HG02884 (cell line): Measurements from ENCODE around the gene PDILT.

Source experiments
- ATAC-seq: cut with Tn5 transposase; IDR thresholded peaks from one replicate; pipeline ENCODE4 v1.9.1; 2021; ENCODE audit warnings: mild to moderate bottlenecking, moderate library complexity; ENCODE audit not compliant: unreplicated experiment

The PDILT gene

DNA sequence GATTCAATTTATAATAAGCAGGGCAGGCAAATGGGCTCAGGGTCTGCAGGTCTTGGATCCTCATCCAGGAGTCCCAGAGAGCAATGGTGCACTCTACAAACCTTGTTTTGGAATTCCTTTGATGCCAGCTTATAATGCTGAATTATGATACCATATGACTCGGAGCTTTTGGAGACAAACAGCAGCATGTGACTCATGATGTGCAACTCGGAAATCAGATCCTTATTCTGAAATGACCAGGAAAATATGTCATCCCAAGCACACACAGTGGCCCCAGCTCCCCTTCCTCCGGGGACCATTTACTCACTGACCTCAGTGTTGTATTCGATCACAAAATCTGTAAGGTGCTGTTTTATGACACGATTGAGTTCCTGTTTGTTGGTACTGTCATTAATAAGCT lies 31.8 kb downstream of the PDILT start:
- ATAC-seq: no peak

DNA sequence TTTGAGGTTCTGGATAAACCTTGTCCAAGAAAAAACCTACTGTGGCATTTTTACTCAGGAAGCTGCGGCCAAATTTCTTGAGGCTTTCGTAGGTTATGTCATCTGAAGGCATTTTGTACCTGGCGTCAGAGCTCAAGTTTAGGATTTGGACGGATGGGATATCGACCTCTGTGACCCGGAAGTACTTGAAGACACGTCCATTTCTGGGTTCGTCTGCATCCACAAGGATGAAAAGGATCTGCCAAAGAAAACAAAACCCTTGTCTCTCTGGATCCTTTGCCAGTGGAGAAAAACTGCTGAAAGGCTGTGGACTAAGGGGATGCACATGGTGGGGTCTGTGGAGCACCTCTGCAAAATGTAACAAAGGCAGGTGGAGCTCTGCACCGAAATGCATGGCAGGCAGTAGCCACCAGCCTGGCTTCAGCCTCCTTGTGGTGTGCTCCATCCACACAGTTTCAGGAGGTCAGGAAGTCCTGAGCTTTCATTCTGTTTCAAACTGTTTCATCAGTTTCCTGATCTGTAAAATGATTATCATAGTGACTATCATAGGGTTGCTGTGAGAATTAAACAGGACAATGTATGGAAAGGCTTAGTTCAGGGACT lies 35.0 kb downstream of the PDILT start:
- ATAC-seq: no peak

DNA sequence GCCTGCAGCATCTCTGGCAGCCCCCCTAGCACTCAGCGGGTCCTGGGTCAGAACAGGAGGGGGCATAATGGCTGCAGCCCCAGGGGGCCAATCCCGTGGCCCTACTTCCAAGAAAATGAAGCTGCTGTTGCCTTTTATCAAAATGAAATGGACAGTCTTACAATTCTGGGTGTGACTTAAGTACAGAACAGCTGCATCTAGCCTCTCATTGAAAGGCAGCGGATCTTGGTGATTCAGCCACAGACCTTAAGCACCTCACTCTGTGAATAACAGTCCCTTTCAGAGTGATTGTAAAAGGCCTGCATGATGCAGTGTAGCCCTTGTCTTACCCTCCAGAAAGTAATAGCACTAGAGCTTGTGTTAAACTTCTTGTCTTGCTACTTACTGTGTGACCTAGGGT lies 40.5 kb downstream of the PDILT start:
- no peak for ATAC-seq

DNA sequence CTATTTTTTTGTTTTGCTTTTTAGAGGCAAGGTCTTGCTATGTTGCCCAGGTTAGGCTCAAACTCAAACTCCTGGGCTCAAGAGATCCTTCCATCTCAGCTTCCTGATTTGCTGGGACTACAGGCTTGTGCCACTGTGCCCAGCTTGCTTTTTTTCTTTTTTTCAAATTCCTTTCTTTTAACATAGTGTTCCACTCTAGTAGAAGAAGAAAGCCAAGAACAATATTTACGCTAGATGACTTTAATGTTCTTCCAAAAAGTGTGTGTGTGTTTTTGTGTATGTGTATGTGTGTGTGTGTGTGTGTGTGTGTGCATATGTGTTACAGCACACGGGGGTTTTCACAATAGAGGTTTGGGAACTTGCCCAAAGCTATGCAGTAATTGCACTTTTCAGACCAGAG lies 41.3 kb downstream of the PDILT start:
- no peak for ATAC-seq

DNA sequence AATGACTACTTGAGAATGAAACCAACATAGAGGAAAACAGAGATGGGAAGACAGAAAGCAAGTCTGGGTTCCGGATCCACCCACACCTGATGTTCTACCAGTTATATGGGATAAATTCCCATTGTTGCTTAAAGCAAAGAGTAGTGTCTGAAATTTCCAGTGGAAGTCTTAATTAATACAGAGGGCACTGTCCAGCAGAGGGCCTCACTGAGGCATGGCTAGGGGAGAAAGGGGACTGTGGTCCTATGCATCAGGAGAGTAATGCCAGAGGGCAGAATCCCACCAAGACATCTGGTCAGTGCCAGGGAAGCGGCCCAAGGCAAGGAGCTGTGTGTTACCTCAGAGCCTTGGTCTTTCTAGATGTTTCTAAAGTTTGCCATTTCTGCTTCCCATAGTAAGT lies 44.5 kb downstream of the PDILT start:
- no peak for ATAC-seq

DNA sequence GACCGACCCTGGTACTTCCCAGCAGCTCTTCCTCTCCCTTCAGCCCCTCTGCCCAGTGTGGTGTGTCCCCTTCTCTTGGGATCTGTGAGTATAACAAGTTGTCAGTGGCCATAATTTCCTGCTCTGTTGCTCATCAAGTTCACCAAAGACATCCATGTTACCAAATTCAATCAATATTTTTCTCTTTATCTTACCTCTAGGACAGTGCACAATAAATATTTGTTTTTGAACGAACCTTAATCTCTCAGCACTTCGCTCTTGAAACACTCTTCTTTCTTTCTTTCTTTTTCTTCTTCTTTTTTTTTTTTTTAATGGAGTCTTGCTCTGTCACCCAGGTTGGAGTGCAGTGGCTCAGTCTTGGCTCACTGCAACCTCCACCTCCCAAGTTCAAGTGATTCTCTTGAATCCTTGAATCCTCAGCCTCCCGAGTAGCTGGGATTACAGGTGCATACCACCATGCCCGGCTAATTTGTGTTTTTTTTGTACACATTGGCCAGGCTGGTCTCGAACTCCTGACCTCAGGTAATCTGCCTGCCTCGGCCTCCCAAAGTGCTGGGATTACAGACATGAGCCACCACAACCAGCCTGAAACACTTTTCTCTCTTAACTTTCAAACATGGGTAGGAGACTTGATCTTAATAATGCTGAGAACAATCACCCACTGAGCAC lies 49.3 kb downstream of the PDILT start:
- ATAC-seq: no peak

DNA sequence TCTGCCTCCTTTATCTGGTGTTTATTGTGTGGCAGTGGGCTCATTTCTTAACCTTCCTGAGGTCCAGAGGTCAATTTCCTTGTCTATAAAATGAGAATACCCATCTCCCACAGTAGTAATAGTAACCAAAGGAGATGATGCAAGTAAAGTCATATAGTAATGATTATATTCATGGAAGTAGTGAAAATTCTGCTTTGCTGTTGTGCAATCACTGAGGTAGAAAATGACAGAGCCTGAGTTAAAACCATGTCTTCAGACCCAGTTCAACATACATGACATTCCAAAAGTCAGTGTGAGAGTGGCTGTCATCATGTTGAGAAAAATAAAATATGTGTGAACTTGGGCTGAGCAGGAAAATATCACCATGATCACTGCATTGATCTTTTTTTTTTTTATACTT lies 51.2 kb downstream of the PDILT start:
- ATAC-seq: no peak

DNA sequence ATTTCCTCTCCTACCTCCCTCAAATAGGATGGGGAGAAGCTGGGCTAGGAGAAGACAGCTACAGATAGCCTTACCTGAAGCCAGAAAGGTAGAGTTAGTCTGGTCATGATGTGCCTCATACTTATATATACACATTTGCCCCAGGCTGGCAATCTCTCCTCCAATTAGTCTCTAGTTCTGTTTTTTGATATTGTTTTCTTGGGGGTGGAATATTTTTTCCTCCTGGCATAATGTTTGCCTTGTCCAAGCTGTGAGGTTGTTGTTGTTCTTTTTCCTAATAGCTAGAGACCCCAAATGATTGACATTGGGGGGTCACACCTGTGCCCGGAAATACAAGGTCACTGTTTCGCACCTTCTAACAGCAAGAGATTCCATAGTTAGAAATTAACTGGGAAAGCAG lies 51.9 kb downstream of the PDILT start, which contains the start of gene UMOD:
TSS of gene UMOD (minus strand) at position 101 of the 400 bp plus-strand sequence. CDS start 1,978 bp downstream, outside the sequence.
- no peak for ATAC-seq

DNA sequence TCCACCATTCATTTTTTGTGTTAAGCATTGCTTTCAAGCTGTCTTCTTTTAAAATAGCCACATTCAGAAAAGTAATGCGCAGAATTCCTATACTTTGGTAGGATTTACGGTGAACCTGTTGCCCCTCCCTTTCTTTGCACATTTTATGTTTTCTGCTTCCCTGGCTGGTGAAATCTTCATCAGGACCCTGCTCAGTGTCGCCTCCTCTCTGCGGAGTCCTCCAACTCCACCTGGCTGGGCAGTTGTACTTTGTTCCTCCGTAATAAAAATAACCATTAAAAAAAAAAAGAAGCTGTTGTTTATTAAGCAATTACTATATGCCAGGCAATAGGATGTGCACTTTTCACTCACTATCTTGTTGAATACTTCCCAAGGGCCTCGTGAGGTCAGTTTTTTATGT lies 54.9 kb downstream of the PDILT start:
- ATAC-seq: no peak

DNA sequence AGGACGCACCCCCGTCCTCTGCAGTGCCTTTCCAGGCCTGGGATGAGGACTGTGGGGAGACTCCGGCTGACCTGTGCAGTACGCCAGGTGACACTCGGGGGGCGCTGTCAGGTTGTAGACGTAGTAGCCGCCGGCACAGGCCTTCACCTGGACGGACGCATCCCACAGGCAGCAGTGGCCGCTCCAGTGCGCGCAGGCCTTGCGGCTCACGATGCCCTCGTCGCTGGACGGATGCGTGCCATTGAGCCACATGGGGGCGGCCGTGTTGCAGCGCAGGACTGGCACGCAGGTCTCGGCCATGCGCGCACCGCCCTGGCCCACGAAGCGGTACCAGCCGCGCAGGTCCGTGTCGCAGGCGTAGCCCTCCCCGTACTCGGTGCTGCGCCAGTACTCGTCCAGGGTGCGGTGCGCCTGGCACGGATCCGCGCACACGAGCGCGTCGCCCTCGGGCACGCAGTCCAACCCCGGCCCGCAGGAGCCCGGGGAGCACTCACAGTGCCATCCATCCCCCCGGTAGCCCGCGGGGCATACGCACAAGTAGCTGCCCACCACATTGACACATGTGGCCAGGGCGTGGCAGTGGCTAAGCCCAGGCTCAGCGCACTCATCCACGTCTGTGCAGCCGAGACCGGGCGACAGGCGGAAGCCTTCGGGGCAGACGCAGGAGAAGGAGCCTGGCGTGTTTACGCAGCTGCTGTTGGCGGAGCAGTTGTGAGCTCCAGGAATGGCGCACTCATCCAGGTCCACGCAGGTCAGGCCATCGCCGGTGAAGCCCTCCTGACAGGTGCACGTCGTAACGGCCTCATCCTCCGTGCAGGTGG lies 56.0 kb downstream of the PDILT start:
- ATAC-seq: no peak

DNA sequence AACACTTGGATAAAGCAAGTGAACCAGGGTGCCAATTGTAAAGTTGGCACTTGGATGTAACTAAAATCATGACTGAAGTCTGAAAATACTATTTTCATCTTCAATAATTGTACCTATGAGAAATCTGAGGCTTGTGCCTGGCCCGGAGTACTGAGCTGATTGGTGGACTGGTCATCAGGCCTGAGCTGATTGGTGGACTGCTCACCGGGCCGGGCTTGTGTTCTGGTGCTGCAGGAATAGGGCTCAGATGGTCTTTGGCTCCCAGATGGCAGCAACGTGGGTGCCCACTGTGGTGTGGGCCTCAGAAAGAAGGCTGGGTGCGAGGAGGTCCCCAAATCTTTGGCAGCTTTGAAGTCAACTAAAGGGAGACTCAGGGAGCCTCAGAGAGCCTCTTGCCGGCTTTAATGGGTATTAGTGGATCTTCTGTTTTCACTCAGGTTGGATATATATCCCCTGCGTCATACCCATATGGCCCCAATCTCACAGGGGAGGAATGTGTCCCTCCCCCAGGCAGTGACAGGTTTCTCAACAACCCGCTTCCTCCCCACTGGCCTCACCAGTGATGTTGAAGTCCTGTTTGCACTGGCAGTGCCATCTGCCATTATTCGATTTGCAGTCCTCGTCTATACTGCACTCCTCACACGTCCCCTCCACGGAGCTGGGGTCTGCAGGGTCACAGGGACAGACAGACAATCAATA lies 56.7 kb downstream of the PDILT start:
- no peak for ATAC-seq

DNA sequence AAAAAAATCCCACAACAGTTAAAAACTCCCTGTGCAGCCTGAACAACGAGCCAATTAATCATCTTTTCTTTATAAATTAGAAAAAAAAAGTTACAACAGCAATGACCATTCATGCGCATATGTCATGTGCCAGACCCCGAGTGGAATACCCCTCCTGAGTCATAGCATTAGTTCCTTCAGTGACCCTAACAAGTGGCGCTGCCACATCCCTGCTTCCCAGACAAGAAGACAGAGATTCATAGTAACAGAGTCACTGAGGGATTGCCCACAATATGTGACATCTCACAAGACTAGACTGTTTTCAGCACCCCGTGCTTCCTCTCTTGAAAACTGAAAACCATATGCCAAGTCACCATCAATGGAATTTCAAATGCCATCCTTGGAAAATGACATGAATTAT lies 59.9 kb downstream of the PDILT start:
- no peak for ATAC-seq

DNA sequence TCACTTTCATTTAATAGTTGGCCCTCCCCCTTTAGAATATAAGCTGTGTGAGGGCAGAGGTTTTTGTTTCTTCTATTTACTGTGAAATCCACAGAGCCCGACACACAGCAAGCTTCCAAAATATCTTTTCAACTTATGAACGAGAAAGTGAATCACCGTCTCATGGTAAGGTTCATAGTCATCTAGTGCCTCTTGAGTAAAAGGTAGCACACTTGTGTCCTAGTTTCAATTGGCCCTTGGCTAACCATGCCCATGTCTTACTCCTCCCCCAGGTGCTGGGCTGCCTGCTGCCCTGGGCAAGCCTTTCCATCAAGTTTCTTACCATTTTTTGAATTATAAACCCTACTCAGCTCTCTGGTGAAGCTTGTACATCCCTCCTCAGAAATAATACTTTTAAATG lies 64.8 kb downstream of the PDILT start:
- ATAC-seq: no peak

DNA sequence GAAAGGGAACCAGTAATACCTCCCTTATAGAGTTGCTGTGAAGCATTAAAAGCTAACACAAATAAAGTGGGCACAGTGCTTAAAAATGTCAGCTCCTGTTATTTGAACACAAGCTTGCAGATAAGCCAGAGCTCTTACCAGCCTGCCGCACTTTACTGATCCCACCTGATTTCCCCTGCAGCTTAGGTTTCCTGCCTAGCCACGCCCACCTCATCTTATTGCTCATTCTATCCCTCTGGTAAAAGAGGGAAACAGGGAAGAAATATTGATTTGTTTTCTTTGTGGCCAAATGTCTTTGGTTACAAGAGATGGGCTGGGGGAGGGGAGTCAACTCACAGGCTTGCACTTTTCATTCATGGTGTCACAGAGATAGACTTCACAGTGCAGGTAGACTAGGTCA lies 67.6 kb downstream of the PDILT start:
- ATAC-seq: no peak

DNA sequence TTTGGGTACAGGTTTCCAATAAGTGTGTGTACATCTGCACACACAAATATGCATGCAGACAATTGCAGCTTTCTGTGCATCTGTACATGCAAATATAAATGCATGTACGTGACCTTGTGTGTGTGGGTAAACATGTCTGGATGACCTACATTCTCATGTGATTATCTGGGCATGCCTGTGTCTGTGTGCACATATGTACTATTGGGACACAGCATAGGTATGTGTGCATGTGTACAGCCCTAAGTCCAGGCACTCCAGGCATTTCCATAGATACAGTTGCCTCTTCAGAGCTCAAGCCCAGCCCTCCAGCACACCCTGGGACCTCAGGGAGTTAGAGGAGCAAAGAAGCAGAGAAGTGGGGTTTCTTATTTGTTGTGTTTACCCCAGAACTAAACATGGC lies 70.1 kb downstream of the PDILT start:
- no peak for ATAC-seq

DNA sequence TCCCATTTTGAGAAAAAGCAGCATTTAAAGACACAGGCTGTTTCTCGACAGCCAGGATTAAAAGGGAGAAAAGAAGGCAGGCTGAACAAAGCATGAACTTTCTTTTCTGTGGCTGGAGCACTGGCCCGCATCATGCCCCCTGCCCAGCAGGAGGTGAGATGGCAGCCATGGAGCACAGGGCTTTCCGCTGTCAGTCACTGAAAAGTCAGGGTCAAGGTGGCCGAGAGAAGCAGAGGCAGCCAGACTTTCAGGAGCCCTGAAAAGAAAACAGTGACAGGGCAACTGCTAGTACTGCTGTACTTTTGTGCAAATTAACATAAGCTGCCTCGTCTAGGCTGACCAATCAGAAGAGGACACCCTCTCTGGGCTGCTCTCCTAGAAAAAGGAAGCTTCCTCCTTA lies 71.4 kb downstream of the PDILT start:
- no peak for ATAC-seq

DNA sequence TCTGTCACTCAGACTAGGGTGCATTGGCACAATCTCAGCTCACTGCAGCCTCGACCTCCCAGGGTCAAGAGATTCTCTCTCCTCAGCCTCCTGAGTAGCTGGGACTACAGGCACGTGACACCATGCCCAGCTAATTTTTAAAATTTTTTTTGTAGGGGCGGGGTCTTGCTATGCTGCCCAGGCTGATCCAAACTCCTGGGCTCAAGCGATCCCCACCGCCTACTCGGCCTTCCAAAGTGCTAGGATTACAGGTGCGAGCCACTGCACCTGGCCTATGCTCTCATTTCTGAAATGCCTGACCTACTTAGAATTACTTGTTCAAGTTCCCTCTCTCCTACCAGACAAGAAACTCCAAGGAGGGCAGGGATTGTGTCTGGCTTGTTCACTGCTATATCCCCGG lies 72.1 kb downstream of the PDILT start:
- ATAC-seq: no peak

DNA sequence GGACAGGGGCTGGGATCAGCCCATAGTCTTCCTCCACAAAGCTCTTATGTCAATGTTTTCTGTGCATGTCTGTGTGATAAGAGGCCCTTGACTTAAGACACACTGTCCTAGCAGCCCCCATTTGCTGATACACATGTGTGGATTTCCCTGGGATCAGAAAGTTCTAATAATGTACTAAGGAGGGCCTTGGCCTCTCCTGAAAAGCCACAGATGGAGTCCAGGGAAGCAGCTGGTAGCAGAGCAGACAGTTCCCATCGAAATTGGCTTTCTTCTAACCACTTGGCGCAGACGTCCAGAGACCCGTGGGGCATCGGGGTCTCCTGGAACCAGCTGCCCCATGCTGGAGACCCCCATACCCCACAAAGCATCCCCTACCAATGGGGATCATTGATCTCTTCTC lies 72.9 kb downstream of the PDILT start:
- ATAC-seq: no peak

DNA sequence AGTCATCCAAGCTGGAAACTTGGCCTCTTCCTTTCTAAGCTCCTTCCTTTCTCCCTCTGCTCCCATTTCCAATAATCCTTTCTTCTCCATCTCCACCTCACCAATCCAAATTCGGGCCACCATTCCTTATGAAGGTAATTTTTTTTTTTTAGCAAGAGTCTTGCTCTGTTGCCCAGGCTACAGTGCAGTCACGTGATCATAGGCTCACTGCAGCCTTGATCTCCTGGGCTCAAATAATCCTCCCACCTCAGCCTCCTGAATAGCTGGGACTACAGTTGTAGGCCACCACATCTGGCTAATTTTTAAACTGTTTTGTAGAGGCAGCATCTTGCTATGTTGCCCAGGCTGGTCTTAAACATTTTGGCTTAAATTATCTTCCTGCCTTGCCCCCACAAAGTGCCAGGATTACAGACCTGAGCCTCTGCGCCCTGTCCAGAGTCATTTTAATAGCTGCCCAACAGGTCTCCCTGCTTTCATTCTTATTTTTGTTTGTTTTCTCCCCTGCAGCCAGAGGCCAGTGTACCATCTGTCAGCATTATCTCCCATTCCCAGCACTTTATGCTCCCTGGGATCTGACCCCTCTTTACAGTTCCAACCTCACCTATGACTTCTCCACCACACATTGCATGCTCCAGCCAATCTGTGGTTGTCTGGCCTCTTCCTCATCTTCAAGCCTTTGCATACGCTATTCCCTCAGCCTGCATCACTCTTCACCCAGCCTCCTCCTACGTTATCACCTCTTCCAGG lies 75.0 kb downstream of the PDILT start:
- ATAC-seq: no peak

DNA sequence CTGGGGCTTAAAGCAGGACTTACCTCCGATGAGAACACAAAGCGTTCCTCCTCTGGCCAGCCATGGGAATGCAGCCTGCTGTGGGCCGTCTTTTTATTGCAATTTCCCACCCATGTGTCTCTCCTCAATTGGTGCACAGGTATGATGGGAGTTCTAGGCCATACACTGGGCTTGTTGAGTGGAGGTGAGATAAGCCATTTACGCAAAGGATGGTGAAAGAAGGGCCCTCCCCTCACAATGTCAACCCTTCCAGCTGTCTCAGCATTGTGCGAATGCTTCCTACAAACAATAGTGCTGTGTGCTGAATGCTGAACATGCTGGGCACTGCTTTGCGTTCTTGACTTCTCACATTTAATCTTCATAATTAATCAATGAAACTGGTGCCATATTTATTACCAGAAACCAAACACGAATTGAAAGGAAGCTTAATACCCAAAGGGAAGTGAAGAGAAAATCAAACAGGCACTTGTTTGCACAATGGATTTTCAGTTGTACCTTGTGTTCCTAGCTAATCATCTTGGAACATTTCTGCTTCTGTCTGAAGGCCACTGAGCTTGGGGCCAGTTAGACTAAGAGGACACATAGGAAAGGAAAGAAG lies 77.0 kb downstream of the PDILT start, which contains the start of gene GP2:
TSS of gene GP2 (minus strand) at position 70 of the 598 bp plus-strand sequence. CDS start 1,082 bp downstream, outside the sequence.
- ATAC-seq: no peak
